ENCODE measurements around the gene HEPACAM2.

HEPACAM2 gene

DNA sequence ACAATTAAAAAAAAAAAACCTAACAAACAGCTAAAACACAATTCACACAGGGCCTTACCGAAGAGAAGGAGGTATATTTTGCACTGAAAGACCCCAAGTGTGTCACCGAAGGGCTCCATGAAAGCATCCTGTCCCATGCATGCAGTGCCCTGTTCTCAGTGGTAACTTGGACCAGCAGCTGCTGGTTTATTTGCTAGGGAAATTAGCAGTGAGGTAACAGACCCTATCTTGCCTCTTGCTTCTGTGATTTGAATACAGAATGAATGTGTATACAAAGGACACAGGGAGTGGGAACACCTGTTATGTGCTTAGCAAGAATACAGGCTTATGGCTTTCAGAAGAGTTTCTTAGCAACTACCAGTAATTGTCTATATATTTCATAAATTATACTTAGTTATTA lies at the start of gene HEPACAM2:
TSS of gene HEPACAM2 (minus strand) at position 160 of the 400 bp plus-strand sequence.
- no peak for DNase-seq (ENCODE audit: low spot score)

DNA sequence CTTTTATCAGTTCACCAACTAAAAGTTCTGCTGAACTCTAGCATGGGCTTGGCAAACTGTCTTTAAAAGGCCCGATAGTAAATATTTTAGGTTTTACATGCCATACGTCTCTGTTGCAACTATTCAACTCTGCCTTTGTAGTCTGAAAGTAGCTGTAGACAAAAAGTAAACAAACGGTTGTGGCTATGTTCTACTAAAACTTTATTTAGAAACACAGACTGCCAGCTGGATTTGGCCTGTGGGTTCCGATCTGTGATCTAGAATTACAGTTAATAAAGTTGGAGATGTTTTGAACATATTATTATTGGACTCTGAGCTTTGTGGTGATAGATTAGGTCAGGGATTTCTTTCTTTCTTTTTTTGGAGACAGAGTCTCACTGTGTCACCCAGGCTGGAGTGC lies 39.0 kb upstream of the HEPACAM2 start:
- DNase-seq (ENCODE audit: low spot score): no peak

DNA sequence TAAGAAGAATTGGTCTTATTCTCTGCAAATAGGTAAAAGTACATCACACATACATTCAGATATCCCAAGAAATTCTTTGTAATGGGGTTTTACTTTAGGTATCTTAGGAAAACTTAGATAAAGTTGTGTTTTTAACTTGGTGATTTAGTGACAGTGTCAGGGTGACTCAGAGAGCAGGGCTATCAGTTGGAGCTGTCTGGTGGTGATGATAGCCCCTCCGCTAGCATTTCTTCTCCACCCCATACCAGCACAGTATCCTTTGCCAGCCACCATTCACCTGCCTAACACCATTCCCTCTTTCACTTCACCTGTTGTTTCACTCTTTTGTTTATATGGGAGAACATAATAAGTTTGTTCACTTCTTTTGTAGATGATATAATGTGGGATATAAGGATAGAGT lies 36.3 kb upstream of the HEPACAM2 start:
- no peak for DNase-seq (ENCODE audit: low spot score)

DNA sequence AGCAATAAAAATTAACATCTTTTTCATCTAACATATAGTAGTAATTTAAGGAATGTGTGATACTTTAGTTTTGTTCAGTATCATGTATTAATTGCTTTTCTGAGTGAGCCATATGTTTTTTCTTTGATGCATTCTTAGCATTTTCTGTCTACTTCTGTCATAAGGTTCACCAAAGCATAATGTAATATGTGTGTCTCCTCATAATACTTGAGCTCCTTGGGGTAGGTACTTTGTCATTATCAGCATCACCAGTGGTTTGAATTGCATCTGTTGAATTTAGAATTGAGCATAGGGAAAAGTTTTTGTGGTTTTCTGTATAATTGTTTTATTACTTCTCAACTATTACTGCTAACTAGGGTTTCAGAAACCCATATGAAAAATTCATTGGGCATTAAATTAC lies 32.4 kb upstream of the HEPACAM2 start:
- DNase-seq (ENCODE audit: low spot score): no peak

DNA sequence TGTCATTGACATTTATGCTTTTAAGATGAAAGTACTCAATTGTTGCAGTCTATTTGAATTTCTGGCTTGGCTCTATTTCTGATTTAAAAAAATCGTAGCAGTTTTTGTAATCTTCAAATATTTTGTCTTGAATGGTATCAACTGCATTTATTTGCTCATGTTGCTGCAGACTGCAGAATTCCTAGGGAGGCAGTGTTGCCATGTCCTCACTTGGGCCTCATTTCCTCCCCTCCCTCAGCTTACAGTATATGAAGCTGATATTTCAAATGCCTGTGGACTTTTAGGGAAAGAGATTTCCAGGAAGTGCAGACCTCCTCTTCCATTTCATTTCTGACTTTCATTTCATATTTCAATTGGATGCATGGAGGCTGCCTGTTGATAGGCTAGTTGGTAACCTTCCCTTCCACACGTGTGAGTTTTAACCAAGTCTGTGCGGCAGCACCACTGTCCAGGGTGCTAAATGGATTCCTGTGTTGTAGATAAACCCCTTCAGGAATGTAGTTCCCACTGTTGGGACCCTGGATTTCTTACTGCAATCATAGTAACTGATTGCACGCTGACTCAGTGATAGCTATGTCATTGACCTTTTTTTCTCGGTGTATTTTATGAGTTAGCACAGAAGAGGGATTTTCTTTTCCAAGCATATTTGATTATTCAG lies 23.4 kb upstream of the HEPACAM2 start:
- no peak for DNase-seq (ENCODE audit: low spot score)

DNA sequence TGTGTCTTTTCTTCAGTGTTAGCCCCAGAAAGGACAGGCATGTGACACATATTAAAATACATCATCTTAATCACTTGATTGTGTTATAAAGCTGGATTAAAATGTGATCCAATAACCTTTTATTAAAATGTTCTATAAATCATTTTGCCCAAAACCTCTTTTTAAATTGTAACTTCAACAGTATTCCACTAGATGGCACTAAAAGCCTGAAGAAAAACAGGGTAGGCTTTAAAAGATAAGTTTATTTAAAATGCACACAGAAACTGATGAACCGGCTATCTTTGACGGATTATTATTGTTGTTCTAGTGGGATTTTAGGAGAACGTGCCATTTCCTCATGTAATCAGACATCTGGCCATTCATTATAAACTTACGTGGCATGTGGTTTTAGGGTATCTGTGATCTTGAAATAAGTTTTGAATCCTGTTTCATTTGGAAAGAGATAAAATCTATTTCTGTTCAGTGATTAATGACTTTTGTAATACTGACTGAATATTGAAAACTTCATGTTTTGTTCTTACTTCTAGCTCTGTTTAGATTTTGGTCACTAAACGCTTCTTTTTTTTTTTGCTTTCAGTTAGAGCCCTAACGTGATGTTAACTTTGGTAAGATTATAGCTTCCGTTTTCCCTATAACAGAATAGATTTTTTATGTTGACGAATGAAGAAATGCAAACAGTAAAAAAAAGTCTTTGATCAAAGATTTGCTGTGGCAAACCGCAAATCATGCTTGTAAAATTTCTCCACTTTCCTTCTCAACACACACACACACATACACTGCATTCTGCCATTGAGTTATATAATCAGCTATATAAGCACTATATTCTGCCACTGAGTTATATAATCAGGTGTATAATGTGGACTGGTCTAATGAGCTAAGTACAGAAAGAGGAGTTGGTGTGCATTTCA lies 19.5 kb upstream of the HEPACAM2 start:
- peak; percentile 19 for DNase-seq (ENCODE audit: low spot score)

DNA sequence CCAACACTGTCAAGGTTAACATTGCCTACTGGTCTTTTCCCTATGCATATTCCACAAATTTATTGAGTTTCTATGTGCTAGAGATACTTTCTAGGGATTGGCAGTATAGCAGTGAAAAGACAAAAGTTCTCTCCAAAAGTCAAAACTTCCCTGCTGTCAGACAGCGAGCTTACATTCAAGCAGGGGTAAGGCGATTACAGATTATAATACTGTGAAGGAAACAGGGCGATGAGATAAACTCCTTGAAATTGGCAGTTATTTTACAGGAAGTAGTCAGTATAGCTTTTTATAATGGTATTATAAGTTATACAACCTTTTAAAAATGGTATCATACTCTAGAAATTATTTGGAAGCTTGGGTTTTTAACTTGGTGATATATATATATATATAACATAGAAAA lies 15.8 kb upstream of the HEPACAM2 start:
- DNase-seq (ENCODE audit: low spot score): no peak

DNA sequence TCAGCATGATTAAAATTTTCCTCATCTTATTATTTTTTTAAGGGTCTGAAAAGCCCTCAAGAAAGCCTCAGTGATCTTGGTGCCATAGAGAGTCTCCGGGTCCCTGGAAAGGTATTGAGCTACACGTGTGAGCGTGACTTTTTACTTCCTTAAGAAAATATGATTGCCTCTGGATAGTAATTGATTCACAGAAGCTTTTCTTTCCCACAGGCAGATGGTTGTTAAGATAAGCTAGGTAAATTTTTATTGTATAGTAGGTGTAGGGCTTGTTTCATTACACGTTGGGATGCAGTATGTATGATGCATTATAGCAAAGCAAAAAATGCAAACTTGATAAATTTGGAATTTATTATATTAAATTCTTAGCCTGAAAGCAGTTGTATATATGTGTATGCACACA lies 13.6 kb upstream of the HEPACAM2 start:
- no peak for DNase-seq (ENCODE audit: low spot score)

DNA sequence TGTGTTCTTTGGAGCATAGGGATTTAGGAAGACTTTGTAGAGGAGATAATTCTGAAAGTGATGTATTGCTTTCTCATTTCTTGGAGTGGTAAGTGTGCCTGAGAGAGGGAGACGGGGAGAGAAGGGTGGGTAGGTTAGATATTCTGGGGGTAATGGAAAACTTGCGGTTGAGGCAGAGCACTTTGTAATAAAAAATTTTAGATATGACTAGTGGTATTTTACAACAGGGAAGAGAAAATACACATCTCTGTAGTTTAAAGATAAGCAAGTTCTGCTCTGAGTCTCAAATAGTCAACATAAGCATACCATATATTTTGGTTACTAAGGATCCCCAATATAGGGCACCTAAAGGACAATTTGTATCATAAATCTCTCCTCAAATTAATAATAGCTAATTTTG lies 12.5 kb upstream of the HEPACAM2 start:
- no peak for DNase-seq (ENCODE audit: low spot score)

DNA sequence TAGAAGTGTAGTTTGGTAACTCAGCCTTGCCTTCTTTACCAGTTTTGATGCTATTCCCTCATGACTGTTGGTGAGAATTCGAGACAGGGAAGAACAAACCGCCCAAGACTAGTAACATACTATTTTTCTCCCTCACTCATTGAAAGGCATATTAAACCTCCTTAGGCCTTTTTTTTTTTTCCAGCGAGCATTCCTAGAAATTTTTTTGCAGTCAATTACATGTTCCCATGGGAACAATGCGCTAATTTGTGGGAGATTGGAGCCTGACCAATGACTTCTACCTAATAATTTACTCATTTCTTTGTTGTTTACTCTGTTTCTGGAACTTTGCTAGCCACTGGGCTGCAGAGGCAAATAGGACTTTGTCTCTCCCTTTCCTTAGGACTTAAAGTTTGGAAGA lies 11.9 kb upstream of the HEPACAM2 start:
- no peak for DNase-seq (ENCODE audit: low spot score)

DNA sequence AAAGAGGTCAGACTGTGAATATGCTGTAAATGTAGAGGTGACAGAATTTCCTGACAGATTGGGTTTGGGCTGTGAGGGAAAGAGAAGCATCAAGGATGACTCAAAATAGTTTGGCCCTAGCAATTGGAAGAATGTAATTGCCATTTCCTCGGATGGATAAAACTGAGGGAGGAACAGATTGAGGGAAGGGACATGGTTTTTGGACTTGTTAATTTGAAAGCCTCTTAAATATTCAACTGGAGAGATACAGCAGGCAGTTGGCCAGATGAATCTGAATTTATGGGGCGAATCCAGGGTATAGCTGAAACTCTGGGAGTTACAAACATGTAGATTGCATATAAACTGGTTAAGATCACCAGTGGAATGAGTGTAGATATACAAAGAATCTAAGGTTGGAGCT lies 9.3 kb upstream of the HEPACAM2 start:
- no peak for DNase-seq (ENCODE audit: low spot score)

DNA sequence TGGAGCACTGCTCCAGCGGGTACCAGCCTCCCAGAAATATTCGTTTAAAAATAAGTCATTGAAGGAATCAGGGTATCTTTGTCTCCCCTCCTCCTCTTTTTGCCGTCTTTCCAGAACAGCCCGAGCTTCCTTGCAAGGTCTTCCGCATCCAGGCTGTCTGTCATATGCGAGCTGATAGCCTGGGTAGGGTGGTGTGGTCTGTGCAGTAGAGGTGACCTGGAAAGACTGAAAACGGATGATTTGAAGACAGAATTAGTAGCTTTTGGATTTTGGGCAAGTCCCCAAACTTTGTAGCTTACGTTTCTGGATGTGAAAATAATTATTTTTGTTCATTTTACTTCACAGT lies 6.4 kb upstream of the HEPACAM2 start:
- no peak for DNase-seq (ENCODE audit: low spot score)

DNA sequence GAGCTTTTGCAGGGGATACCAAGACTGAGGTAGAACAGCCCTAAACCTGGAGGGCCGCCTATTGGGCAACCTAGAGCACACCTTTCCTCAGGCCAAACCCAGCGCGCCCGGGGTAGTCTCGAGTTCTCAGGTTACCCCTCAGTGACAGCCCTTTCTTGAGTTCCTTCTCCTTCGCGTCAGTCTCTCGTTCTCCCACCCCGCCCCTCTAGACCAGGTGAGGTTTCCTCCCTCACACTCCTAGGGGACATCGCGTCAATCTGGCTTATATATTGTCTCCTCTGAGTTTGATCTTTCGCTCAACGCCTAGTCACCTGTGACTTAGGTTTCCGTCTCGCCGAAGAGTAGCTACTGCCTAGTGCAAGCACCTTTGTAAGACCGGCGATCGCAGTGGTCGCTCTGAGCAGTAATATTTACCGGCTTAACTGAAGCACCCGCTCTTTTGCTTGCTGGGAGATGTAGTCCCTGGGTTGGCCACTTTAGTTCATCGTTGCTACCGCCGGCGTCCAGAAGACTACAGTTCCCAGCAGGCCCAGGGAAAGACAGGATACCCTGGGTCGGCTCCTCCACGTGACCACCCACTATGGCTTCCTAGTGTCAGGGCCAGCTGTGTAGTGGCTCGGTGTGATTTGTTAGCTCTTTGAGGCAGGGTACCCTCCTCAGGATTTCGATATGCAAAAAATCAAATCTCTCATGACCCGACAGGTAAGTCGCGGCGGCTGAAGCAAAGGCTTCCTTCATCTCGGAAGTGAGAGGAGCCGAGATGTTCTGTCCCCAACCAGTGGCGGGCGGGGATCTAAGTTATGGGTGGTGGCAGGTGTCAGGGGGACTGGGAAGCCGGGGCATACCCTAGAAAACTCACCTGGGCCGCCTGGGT lies 5.8 kb upstream of the HEPACAM2 start, which contains the start of gene VPS50:
TSS of gene VPS50 (plus strand) at position 568 of the 874 bp plus-strand sequence. CDS start at position 670, 102 bp downstream.
- DNase-seq (ENCODE audit: low spot score): peak; percentile 98

DNA sequence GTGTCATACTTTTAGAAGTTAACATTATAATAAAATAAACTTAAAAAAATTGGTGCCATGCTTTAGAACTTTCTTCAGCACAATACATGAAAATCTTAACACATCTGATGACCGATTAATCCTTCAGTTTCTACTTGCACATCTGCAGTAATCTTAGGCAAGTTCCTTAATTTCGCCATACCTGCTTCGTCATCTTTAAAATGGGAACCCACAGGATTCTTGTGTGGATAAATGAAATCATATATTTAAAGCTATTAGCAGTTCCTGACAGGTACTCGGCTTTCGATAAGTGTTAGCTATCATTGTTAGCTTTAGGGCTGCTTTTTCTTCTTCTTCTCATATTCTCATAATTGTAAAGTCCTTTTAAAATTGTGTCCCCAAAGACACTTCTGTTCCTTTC lies 5.0 kb upstream of the HEPACAM2 start:
- DNase-seq (ENCODE audit: low spot score): no peak

DNA sequence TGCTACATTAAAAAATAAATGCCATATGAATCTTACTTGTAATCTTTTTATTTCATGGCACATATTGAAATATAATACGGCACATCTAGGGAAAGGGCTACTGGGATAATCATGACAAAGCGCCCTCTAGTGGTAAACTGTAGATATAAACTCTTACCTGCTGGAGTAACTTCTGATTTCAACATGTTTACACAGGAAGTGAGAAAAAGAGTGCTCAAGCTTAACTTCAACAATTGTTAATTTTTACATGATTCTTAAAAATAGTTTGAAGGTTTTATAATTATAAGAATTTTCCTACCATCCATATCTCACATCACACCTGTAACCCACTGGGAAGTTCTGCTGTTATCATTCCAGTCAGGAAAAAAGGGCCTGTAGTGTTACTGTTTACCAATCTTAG lies 2.0 kb upstream of the HEPACAM2 start:
- DNase-seq (ENCODE audit: low spot score): peak; percentile 53

DNA sequence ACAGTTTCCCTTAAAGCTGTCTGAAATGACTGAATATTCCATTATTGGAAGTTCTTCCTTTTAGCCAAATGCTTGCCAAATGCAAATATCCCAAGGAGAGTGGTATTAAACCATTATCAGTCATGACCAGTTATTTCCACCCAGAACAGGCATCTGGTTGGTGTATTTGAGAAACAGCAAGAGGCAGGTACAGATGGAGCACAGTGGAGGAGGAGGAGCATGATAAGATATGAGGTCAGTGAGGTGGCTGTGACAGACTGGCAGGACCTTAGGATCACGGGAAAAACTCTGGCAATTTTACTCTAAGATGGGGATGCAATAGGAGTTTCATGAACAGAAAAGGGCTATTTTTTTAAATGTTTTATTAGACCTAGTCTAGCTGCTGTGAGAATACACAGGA lies 6.4 kb downstream of the HEPACAM2 start:
- no peak for DNase-seq (ENCODE audit: low spot score)

DNA sequence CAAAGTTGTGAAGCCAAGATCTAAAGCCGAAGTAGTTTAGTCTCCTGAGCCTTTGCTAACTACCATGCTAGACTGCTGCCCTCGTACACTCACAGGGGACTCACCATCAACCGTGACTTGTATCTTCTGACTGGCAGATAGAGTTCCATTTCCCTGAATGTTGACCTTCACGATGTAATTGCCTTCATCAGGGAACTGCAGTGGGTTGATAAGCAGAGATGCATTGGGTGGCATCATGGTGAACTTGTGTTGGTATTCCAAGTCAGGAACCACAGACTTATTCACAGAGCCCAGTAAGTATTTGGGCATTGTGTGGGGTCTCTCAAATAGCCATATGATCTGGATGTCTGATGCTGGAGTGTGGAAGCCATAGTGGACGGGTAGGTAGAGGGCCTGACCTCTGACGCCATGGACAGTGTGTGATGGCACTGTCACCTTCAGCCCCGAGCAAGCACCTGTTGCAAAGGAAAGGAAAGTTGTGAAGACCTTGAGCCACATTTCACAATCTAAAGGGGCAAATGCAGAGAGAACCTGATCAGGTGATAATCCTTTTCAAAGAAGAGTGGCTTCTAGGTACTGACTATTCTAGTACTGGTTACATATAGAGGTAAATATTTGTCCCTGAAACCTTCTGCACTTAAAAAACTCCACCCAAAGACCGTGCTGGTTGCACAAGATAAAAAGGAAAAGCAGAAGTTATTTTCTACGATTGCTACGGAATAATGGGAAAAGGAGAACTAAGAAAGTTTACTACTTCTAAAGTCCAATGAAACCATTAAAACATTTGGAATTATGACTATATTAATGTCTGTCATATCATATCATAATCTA lies 7.1 kb downstream of the HEPACAM2 start:
- no peak for DNase-seq (ENCODE audit: low spot score)

DNA sequence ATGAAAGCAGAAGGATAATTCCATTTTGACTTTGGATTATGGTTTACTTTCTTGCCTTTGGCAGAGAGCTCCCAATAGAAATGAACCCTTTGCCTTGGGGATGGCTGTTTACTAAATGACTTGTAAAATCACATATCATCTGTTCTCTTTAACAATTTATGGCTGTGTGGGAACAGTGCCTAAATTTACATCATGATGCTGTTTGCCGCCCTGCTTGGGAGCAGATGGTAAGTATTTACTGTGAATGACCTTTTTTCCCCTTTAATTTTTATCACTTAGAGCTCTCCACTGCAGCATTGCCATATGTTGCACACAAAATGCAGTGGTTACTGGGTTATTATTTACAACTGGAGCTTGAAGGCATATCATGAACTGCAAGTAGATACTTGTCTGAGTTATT lies 13.4 kb downstream of the HEPACAM2 start:
- no peak for DNase-seq (ENCODE audit: low spot score)

DNA sequence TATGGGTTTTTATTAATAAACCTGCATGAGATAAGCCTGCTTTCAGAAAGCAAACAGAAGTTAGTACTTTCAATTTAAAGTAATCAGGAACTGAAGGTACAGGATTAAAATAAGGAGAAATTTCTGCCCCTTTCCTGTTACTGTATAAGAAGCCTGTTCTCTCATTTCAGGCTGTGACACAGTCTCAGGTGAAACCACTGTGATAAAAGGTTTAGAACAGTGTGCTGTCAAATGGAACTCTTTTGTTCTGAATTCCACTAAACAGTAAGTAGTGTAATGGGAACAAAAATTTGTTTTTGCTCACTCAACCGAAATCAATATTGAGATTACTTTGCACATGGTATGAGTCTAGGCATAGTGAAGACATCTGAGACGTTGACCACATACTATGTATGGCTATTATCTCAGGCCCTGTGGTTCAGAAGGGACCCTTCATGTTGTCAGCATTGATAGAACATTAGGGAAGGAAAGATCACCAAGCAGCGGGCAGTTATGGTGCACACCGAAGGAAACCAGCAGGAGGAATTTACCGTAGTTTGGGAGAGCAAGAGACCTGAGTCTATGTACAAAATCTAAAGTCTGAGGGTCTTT lies 14.9 kb downstream of the HEPACAM2 start:
- no peak for DNase-seq (ENCODE audit: low spot score)

DNA sequence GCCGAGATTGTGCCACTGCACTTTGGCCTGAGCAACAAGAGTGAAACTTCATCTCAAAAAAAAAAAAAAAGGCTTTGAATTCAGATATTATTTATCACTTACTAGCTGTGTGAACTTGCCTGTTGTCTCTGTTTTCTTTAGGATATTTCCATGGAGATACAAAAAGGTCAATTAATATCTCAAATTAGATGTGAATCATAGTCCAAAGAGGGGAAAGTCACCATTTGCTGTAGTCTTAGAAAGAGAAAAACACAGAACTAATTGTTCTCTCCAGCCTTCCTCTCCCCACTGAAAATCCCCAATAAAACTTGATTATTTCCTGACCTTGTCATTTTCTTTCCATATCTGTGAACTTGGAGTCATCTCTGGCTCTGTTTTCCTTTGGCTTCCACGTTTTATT lies 21.2 kb downstream of the HEPACAM2 start:
- no peak for DNase-seq (ENCODE audit: low spot score)

DNA sequence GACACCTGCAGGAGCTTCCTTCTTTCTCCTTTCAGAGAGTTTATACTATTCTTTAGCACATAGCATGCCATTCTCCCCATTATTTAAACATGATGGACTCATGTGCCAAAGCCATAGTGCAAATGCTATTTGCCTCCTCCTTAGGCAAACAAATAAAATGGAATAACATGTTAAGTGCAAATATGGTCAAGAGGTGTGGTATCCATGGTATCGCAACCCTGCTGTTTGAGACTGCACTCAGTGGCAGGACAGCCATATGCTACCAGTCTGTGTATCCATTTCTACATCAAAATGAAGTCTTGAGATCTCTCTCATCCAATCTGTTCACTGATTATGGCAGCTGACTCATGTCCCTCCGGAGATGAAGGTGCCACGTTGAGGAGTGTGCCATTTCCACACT lies 22.8 kb downstream of the HEPACAM2 start:
- no peak for DNase-seq (ENCODE audit: low spot score)
